ENCODE data around the gene SYNGR3.

The SYNGR3 gene

DNA sequence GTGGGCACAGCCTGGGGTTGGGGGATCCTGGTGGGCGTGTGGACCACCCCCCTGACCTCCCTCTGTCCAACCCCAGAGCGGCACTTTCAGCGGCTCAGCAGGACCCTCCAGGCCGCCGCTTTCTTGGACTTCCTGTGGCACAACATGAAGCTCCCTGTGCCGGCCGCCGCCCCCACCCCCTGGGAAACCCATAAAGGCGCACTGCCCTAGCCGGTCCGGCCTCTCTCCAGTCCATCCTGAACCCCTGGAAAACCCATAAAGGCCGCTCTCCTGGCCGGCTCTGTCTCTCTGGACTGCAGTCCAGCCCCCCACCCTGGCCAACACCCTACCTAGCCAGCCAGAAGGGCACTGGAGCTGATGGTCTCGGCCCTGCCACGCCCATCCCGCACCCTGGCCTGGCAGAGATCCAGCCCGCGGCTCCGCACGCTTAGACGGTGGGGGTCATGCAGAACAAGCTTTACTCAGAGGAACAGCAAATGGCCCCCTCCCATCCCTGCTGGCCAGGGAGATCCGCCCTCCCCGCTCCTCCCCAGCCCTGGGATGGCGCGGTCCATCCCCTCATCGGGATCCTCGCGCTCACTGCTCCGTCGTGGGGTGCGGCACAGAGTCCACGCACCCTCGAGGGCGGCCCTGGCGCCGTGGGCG, 11.2 kb upstream of the SYNGR3 start:
- DNase-seq = no peak

DNA sequence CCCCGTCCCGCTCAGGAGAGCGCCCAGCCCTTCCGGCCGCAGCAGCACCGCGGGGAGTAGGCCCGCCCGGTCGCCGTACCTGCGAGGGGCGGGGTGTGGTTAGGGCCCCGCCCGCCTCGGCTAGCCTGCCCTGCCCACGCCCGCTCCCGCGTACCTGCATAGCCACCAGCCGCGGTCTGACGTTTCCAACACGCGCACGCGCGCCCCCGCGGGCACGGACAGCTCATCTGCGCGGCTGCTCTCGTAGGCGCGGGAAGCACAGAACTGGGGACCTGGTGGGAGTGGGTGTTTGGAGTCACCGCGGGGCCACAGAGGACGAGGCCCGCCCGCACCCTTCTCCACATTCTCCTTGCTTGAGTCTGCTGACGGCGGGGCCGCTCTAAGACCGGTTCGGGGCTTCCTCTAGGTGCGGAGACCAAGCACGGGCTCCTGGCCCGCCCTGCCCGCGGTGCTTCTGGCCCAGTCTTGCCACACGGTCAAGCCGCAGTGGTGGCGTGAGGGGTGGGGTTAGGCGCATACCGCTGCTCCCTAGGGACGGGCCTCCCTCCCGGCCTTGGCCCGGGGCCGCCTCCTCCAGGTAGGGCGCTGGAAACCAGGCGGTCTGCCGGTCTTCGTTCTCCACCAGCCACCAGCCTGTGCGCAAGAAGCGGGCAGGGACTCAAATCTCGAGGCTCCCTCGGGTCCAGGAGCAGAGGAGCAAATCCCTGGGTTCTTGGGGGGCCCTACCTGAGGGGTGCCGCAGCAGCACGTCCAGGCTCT, 10.3 kb upstream of the SYNGR3 start:
- DNase-seq = no peak

DNA sequence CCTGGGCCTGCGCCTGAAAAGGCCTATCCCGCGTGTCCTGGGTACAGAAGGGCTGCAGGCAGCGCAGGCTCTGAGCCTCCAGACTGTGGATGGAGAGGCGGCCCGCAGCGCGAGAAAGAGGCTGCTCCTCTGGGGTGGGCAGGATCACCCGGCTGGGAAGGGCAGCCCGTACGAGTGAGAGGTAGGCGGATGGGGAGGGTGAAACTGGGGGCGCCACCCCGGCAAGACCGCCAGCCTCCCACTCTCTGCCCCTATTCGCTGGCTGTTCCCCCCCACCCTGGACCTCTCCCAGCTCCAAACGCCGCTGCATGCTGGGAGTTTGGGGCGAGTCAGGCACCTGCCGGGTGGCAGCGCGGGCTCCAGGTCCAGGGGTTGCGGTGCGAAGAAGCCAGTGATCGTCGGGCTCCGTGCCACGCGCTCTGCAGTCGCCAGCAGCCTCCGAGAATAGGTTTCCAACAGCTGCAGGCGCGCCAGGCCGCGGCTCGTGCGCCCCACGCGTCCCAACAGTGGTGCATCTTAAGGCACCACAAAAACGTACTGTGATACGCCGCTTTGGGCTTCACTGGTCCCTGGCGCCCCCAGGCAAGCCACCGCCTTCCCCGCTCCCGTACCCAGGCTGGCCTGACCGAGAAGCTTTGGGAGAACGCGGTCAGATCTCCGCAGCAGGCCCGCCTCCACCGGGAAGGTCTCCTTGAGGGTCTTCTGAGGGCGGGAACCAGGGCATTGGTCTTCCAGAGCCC, 9.6 kb upstream of the SYNGR3 start:
- DNase-seq = no peak

DNA sequence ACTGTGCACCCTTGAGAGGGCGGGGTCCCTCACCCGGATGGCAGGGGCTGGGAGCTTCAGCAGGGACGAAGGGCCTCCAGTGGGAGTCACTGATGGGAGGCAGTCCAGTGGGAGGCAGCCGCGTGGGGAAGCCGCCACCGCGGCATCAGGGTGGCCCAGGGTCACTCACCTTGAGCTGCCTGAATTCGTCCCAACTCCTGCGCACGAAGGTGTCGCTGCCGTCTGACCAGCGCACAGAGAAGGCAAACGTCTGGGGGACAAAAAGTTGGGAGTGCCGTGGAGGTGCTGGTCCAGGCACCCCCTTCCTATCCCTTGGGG, 9.0 kb upstream of the SYNGR3 start:
- no peak for DNase-seq

DNA sequence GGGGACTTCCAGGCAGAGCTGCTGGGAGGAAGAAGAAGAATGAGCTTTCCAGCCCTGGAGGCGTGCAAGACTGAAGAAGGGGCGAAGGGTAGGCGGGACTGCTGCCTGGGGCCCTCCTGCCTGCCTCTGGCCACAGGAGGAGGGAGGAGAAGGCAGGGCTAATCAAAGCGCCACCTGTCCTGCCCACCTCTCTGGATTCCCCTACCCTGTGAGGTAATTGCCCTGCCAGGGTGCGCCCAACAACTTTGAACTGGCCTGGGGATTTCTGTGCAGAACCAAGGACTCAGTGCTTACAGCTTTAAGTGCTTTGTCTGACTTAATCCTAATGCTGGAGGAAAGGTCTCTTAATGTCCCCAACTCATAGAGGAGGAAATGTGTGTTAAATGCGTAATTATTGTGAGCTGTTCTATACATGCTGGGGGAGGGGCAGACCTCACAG, 8.4 kb upstream of the SYNGR3 start, which contains the start of gene NOXO1:
Gene NOXO1, minus strand, starts transcription at position 72 of the 439 bp plus-strand sequence. CDS start 290 bp downstream, outside the sequence.
- no peak for DNase-seq

DNA sequence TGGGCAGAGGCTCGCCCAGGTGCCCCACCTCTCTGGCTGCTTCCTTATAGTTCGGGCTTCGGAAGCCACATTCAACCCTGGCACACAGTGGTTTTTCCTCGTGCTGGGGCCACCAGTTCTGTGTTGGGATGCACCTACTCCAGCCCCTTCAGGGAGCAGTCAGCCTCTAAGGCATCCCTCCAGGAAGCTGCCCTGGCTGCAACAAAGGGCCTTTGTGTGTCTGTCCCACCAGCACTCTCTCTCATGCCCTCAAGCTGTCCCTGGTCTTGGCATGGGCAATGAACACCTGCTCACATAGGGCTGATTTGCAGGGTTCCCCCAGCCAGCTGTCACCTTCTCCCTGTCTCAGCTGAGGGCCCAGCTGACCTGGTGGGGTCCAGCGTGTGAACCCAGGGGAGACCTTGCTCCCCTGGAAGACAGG, 7.7 kb upstream of the SYNGR3 start:
- no peak for DNase-seq

DNA sequence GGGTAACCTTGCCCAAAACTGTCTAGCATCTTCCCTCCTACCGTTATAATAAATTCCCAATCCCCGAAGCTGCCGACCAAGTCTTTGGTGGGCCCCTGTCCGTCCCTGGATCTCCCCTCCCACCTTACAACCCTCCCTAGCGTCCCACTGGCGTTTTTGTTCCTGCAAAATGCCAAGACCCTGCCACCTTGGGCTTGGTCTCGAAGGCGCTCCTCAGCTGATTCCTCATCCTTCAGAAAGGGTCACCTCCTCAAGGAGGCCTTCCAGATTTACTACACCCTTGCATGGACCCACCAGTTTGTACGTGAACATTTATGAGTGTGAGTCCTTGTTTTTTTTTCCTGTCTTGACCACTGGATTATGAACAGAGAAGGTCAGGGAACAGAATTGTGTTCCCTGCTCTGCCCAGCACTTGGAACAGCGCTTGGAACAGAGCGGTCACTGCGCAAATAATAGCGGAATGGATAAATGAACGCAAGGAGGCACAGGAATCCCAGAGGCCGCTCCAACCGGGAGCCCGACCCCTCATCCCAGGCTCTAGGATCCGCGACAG, 6.7 kb upstream of the SYNGR3 start:
- DNase-seq = no peak

DNA sequence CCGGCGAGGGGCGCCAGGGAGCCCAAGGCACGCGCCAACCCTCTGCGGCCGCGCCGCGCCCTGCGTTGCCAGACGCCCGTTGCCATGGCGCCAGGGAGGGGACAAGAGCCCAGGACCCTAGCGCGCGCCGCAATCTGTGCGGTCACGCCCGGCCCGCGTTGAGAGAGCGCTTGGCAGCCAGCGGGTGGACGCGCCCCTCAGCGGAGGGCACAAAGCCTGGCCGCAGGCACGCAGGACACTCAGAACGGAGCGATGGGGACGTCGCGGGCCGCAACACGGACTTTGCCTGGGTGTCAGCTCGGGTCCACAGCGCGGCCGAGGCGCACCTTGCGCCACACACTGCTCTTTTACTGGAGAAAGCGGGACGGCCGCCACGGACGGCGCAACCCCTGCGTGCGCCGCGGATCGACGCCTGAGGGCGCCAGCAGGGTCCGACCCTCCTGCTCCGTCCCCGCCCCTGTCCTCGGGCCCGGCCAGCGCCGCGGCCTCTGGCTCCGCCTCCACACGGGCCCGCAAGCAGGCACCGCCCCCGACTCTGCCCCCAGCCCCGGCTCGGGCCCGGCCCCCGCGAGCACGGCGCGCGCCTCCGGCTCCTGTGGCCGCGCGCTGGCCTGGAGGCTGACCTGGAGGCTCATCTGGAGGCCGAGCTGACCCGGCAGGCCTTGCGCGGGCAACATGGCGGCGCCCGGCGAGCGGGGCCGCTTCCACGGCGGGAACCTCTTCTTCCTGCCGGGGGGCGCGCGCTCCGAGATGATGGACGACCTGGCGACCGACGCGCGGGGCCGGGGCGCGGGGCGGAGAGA, 6.0 kb upstream of the SYNGR3 start, which contains the start of gene GFER:
Gene GFER, plus strand, starts transcription at position 650 of the 803 bp plus-strand sequence. Its CDS starts 26 bp downstream, at position 676.
- peak; percentile 67 for DNase-seq

DNA sequence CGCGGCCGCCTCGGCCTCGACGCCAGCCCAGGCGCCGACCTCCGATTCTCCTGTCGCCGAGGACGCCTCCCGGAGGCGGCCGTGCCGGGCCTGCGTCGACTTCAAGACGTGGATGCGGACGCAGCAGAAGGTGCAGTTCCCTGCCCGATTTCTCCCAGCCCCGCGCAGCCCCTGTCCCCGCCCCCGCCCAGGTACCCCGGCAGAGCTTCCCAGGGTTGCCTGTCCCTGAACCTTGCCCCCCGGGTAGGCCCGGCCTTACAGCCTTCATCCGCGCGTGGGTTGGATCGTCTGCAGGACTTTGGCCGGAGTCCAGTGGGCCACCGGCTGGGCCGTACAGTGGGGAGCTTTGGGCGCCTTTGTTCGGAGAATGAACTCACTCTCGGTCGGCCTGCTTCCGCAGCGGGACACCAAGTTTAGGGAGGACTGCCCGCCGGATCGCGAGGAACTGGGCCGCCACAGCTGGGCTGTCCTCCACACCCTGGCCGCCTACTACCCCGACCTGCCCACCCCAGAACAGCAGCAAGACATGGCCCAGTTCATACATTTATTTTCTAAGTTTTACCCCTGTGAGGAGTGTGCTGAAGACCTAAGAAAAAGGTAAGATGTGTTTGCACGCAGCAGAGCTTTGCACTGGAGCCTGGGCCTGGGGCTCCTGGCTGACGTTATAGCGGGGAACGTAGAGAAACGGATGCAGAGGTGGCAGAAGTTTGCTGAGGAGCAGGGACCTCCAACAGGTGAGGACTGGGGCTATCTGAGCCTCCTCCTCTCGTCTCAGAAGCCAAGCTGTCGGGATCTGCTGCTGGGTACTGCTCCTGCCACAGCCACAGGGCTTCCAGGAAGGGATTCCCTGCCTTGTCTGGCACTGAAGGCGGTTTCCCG, 5.2 kb upstream of the SYNGR3 start:
- DNase-seq = no peak

DNA sequence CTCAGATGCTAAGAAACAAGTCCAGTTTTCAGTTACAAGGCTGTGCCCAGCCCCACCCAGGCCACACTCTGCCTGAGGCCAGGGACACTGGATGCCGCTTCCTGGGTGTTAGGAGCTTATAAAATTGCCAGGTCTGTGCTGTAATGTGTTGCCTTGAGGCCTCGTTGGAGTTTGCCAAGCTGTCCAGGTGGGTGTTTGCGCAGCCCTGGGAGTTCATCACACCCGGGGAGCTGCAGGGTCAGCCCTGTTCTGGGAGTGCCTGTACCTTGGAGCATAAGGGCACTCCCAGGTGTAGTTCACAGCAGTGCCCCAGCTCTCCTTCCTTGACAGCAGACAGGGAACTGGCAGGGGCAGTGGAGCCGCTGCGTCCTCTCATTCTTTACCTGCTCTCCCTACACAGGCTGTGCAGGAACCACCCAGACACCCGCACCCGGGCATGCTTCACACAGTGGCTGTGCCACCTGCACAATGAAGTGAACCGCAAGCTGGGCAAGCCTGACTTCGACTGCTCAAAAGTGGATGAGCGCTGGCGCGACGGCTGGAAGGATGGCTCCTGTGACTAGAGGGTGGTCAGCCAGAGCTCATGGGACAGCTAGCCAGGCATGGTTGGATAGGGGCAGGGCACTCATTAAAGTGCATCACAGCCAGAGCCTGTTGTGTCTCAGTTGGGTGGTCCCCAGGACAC, 4.2 kb upstream of the SYNGR3 start:
- DNase-seq = no peak

DNA sequence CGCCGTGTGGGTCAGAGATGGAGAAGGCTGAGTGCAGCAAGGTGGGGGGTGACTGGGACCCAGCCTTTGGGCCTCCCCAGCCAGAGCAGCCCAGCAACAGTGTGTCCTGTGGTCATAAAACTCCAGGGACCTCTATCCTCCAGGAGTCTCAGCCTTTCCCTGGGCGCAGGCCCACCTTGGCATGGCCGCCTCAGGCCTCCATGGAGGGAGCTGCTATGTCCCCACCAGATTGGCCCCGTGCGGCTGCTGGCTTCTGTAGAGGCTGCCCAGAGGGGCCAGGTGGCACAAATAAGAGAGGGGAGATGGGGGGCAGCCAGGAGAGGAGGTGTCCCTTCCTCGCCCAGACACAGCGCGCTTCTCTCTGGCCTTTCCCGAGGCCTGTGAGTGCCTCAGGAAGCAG, 2.6 kb upstream of the SYNGR3 start:
- no peak for DNase-seq

DNA sequence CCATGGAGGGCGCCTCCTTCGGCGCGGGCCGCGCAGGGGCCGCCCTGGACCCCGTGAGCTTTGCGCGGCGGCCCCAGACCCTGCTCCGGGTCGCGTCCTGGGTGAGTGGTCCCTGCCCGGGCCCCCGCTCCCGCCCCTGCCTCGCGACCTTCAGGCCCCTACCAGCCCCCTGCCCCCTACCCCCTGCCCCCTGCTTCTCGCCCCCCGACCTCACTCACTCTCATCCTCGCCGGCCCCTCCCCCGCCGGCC, 256 bp downstream of the SYNGR3 start:
- no peak for DNase-seq

DNA sequence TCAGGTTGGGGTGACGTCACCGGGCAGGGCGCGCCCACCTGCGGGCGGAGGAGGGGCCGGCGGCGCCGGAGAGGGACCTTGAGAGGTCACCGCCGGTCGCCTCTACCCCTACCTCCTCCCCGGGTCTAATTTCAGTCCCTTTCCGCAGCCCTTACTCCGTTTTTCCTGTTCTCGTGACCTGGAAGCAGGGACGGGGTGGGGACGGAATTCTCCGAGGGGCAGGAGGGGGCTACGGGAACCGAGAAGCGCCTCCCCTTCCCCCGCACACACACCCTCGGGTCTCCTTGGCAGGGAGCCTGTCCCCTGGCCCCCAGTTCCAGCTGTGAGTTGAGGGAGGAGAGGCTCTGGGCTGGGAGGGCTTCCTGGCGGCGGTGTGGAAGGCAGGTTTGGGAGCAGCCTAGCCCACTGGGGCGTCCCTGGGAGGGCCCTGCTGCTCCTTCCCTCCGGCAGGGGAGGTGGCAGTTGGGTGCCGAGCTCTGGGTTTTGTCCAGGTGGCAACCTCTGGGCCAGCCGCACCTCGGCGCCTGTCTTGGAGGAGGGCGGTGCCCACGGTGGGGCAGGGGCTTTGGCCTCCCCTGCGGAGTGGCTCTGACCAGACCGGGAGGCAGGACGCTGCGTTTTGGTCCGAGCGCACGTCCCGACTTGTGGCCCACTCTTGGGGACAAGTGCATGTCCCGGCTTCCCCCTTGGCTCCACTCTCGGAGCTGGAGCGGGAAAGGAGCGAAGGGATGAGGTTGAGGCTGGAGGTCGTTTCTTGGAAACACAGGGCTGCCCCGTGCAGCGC, 773 bp downstream of the SYNGR3 start:
- DNase-seq = no peak

DNA sequence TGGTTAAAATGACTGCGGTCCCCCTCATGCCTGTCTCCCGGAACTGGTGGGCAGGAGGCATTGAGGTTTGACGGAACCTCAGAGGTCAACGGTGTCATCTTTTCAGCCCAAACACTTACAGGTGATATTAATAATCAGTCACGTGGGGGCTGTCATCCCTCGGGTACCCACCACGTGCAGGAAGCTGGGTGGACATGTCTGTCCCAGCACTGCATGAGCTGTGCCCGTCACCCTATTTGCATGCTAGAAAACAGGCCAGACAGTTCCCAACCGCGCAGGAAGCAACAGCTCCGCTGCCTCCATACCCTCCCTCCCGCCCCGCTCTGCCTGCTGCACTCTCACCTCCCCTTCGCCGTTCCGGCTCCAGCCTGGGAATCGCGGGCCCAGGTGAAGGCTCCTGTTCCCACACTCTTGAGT, 1.4 kb downstream of the SYNGR3 start:
- DNase-seq = peak; percentile 47

DNA sequence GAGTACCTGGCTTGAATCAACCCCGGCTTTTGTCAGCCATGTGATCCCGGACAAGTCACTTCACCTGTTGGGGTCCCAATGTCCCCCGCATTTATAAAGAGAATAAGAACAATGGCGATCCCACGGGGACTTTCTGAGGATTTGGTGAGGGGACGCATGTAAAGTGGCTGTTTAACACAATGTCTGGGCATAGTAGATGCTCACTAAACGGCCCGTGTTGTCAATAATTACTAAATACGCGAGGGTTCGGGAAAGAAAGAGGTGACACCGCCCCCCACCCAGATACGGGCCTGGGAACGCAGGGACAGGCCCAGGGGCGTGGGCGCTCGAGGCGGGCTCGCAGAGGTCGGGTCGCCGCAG, 1.8 kb downstream of the SYNGR3 start:
- DNase-seq = no peak

DNA sequence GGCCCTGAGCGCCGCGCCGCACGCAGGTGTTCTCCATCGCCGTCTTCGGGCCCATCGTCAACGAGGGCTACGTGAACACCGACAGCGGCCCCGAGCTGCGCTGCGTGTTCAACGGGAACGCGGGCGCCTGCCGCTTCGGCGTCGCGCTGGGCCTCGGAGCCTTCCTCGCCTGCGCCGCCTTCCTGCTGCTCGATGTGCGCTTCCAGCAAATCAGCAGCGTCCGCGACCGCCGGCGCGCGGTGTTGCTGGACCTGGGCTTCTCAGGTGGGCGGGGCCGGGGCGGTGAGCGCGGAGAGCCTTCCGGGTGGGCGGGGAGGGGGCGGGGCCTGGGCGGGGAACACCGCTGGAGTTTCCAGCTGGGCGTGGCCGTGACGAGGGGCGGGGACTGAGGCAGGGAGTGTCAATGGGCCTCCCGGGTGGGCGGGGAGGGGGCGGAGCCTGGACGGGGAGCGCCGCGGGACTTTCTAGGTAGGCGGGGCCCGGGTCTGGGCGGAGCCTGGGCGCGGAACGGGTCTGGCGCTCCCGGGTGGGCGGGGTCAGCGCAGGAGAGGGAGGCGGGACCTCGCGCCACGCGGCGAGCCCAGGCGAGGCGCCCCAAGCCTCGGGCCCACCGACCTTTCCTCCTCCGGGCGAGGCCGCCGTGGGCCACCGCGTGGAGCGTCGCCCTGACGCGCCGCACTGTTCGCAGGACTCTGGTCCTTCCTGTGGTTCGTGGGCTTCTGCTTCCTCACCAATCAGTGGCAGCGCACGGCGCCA, 2.4 kb downstream of the SYNGR3 start:
- peak; percentile 83 for DNase-seq

DNA sequence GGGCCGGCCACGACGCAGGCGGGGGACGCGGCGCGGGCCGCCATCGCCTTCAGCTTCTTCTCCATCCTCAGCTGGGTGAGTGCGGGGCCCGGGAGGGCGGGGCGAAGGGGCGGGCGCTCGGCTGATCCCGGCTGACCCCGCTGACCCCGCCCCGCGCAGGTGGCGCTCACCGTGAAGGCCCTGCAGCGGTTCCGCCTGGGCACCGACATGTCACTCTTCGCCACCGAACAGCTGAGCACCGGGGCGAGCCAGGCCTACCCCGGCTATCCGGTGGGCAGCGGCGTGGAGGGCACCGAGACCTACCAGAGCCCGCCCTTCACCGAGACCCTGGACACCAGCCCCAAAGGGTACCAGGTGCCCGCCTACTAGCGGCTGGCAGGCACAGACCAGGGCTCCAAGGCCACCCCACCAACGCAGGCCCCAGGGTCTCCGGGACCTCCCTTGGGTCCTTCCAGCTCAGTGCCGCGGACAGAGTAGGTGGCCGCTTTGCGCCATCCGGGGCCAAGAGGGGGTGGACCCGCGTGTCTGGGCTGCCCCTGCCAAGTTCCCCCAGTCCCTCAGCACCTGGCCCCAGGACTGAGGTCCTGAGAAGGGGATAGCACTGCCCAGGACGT, 3.0 kb downstream of the SYNGR3 start:
- DNase-seq = no peak

DNA sequence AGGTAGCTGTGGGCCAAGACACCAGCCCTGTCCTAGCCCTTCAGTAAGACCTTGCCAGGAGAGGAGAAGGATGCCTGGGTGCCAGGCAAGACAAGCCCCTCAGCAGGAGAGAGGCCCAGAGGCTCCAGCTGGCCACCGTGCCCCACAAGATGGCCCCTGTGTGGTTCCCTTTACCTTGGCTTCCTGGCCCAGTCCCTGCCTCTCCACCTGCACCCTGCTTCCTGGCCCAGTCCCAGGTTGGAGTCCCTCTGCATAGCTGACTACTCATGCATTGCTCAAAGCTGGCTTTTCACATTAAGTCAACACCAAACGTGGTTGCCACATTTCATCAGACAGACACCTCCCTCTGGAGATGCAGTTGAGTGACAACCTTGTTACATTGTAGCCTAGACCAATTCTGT, 4.0 kb downstream of the SYNGR3 start:
- no peak for DNase-seq
